Urothelium cell line (cell line): ENCODE data around the gene COL4A2.

ENCODE experiments used
- DNase-seq: peaks from one replicate; pipeline ENCODE4 v3.0.0; 2011; ENCODE audit warnings: low spot score, mixed read lengths
- FAIRE-seq: peaks from 2 replicates; lab custom pipeline; 2011; peaks lifted over from hg19 to GRCh38; lab: Jason Lieb, UNC

The COL4A2 gene

DNA sequence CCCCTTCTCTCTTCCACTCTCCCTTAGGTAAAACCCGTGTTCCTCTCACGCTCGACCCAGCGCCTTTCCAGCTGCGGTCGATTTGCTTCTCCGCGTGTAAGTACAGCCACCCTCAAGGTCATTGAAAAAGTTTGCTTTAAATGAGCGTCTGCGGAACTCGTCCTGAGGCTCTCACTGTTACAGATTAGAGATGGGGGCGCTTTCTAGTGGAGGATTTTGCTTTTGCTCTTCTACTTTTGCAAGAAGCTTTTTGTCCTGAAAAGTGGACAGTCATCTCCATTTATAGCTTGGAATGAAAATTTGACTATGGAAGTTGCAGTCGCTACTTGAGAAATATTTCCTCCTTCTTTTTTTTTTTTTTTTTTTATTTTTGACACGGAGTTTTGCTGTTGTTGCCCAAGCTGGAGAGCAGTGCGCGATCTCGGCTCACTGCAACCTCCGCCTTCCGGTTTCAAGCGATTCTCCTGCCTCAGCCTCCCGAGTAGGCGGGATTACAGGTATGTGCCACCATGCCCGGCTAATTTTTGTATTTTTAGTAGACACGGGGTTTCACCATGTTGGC is 255.0 kb downstream of the COL4A2 start:
- no peak for DNase-seq
- no peak for FAIRE-seq
